Small intestine (tissue), 7 donors: Measurements from ENCODE around the gene ZNF354C. TPM values are rescaled to one million over a fixed set of nuclear protein-coding genes. Genes with fewer than 3 reads are reported as not detected.

ENCODE experiments used
- DNase-seq, 2 donors: peaks; one replicate each; pipeline versions ENCODE4 v3.0.0 to v3.0.0-alpha.2; 2013
- FAIRE-seq: peaks from 2 replicates; lab custom pipeline; 2012; peaks lifted over from hg19 to GRCh38; lab: Jason Lieb, UNC
- H3K27ac ChIP-seq, 3 donors: one replicate each; pipeline ENCODE4 v1.5.1; 2013; ENCODE audit warnings: low read length in 2 of 3, mild to moderate bottlenecking in 2 of 3, control low read depth in 1 of 3, inconsistent platforms in 1 of 3, low read depth in 1 of 3, moderate library complexity in 1 of 3
- H3K27me3 ChIP-seq, 3 donors: one replicate each; pipeline ENCODE4 v1.6.1; 2013; ENCODE audit warnings: low read length in 3 of 3, inconsistent platforms in 1 of 3; ENCODE audit not compliant: control insufficient read depth in 3 of 3, insufficient read depth in 3 of 3
- H3K36me3 ChIP-seq, 3 donors: one replicate each; pipeline ENCODE4 v1.6.1; 2013; ENCODE audit warnings: low read length in 3 of 3, inconsistent platforms in 1 of 3, low read depth in 1 of 3, mild to moderate bottlenecking in 1 of 3, moderate library complexity in 1 of 3; ENCODE audit not compliant: control insufficient read depth in 3 of 3, insufficient read depth in 2 of 3
- H3K4me1 ChIP-seq, 3 donors: one replicate each; pipeline ENCODE4 v1.6.1; 2013; ENCODE audit warnings: low read length in 2 of 3, inconsistent platforms in 1 of 3, low read depth in 1 of 3, mild to moderate bottlenecking in 1 of 3, moderate library complexity in 1 of 3; ENCODE audit not compliant: control insufficient read depth in 3 of 3, insufficient read depth in 2 of 3
- H3K4me3 ChIP-seq, 3 donors: one replicate each; pipeline ENCODE4 v1.5.1; 2013; ENCODE audit warnings: low read length in 3 of 3, control low read depth in 1 of 3, inconsistent platforms in 1 of 3, low read depth in 1 of 3, mild to moderate bottlenecking in 1 of 3, moderate library complexity in 1 of 3
- H3K9me3 ChIP-seq, 2 donors: one replicate each; pipeline ENCODE4 v1.6.1; 2013; ENCODE audit warnings: low read depth in 1 of 2, low read length in 1 of 2; ENCODE audit not compliant: control insufficient read depth in 2 of 2, insufficient read depth in 1 of 2
- WGBS, 3 donors: extraction: QIAGEN DNeasy Blood & Tissue Kit; methylation state at CpG; one replicate each; pipeline ENCODE4 v1.1.7; 2013; 5-methylcytosine and 5-hydroxymethylcytosine counted together
- polyA plus RNA-seq, 4 donors: library from polyadenylated mRNA; stranded (reverse) in 3 of 4; unstranded in 1 of 4; fragments of 200-250 nt in 3 of 4; fragments of 120-200 nt in 1 of 4; gene quantifications; one replicate each; pipeline versions ENCODE4 v1.2.1 to v1.2.3, GENCODE V29; 2013
- donor health status: healthy with polysubstance abuse.
- donor health status: control.
- donor health status: control.
- donor health status: Bipolar disorder and iron deficiency.
- donor health status: healthy.

The ZNF354C gene
- polyA plus RNA-seq, 4 donors = 0.45 to 5.1 (median 0.94) TPM

DNA sequence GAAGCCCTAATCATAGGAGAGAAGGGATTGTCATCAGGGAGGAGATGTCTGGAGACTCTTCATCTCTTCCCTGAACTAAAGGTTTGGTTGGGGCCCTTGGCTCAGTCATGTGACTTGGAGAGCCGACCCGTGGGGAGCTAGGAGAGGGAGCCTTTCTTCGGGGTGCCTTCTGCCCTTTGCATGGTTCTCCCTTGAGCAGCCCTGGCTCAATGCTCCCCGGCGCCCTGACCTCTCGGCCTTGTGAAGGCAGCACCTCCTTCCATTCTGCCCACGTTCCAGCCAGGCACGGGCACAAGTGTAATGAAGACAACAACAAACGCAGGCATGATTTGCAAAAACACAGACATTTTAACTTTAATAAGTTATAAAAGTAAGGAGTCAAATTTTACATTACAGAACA, 50.4 kb downstream of the ZNF354C start:
- WGBS, 3 donors = 82 to 94% (median 87%) methylated on average over 9 of the region's 9 CpGs
- H3K27ac ChIP-seq = no peak overlapping the region

GRCh38 chr5:179111267-179112207, 51.4 kb downstream of the ZNF354C start:
- Histone ChIP-seq H3K4me3 (no peak overlapping the region), H3K4me1 (no peaks in the 10 kb centered on the region), H3K27ac (no peak overlapping the region), H3K36me3 (no peaks in the 10 kb centered on the region), H3K27me3 (no peaks in the 10 kb centered on the region), H3K9me3 (peaks cover 2 to 50% of the 10 kb centered on the region in 2 donors)
- no peak for DNase-seq
- no peak for FAIRE-seq
- WGBS, 3 donors = 83 to 85% (median 84%) methylated on average over 21 of the region's 21 CpGs

More for the DNA sequence above, 50.4 kb downstream of the ZNF354C start:
- FAIRE-seq (no peak), DNase-seq (no peak)
- Histone ChIP-seq H3K27me3 (no peaks in the 10 kb centered on the region), H3K4me3 (no peak overlapping the region), H3K9me3 (peaks cover 2 to 42% of the 10 kb centered on the region in 2 donors), H3K4me1 (no peaks in the 10 kb centered on the region), H3K36me3 (no peaks in the 10 kb centered on the region)

DNA sequence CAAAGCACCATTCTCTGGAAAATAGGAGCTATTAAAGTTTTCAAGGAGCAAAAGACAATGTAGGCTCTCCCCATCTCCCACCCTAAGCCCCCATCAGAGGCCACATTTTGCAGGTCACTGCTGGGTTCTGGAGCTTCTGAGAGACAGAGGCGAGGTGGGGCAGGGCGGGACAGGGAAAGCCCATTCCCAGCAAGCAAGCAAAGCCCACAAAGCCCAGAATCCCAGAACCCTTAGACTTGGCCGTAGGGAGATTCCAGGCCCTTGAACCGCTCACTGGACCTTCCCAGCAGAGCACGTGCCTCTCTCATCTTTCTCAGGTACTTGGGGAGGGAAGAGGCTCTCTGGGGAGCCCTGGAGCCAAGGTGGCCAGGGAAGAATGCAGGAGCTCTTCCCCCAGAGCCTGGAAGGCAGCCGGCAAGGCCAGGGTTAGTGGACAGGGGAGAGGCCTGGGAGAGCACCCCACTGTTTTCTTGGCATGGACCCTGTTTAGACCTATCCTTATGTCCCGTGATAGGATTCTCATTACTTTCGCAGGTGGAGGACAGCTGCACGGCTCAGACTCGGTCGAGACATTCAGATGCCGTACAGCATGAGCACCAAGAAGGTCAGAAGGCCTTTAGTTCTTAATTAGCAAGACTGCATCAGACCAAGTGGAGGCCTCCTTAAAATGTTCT, 52.4 kb downstream of the ZNF354C start:
- DNase-seq (no peak), FAIRE-seq (no peak)
- no peak overlapping the region for H3K27ac ChIP-seq
- H3K4me1 ChIP-seq = no peaks in the 10 kb centered on the region
- no peaks in the 10 kb centered on the region for H3K27me3 ChIP-seq
- WGBS, 3 donors = 89 to 92% (median 89%) methylated on average over 12 of the region's 12 CpGs
- no peaks in the 10 kb centered on the region for H3K36me3 ChIP-seq
- H3K4me3 ChIP-seq = no peak overlapping the region
- H3K9me3 ChIP-seq = peaks cover 2 to 57% of the 10 kb centered on the region in 2 donors

GRCh38 chr5:179113143-179113530, 53.0 kb downstream of the ZNF354C start:
- Histone ChIP-seq H3K27me3 (no peaks in the 10 kb centered on the region), H3K27ac (no peak overlapping the region), H3K9me3 (peaks cover 2 to 58% of the 10 kb centered on the region in 2 donors), H3K4me3 (no peak overlapping the region), H3K36me3 (no peaks in the 10 kb centered on the region), H3K4me1 (no peaks in the 10 kb centered on the region)
- no peak for DNase-seq
- no peak for FAIRE-seq
- WGBS, 3 donors = 90 to 91% (median 91%) methylated on average over 13 of the region's 13 CpGs

DNA sequence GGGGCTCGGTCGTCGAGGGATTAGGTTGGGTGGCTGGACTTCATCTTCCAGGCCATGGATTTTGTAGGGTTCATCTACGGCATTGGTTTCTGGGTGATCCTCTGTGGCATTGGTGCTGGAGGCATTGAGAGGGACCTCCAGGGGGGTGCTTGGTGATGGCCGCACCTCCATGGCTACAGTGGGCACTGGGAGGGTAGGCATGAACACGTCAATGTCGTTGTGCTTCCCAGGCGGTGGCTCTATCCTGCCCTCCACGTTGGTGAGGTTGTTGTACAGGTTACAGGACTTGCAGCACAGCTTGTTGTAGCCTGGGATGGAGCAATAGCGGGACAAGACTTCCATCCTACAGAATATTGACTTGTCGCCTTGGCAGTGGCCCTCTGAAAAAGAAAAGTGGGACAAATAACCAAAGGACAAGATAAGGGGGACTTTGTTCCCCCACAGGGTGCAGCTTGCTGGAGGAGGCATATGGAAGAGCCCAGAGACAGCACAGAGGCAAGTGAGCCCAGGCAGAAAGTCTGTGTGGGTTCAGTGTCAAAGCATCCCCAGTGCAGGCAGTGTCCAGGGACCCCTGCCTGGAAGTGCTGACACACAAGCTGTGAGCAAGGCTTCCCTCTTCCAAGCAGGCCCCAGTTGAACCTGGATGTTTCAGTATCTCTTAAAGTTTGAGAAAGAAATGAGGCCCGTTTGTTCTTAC, 53.9 kb downstream of the ZNF354C start:
- no peak for FAIRE-seq
- DNase-seq = no peak
- H3K27ac ChIP-seq = no peak overlapping the region
- 83 to 89% (median 87%) methylated on average over 12 of the region's 12 CpGs for WGBS, 3 donors
- no peaks in the 10 kb centered on the region for H3K36me3 ChIP-seq
- no peaks in the 10 kb centered on the region for H3K4me1 ChIP-seq
- H3K27me3 ChIP-seq = no peaks in the 10 kb centered on the region
- H3K9me3 ChIP-seq = peaks cover 2 to 58% of the 10 kb centered on the region in 2 donors
- H3K4me3 ChIP-seq = no peak overlapping the region

DNA sequence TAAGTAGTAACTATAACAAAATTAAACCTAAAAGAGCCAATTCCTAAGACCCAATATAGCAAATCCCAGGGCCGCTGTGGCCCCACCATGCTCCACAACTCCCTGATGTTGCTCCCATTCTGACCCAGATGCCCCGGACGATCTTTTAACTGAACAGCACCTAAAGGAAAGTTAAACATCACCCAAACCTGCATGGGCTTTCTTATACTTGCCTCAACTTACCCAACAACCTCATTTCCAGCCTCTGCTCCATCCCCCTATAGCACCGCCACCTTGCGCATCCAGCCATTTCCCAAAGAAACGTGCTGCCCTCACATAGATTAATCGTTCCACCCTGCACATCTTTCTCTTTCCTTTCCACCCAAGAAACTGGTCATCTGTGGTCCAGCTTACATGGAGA, 54.6 kb downstream of the ZNF354C start:
- no peaks in the 10 kb centered on the region for H3K4me1 ChIP-seq
- DNase-seq (no peak), FAIRE-seq (no peak)
- H3K4me3 ChIP-seq = no peak overlapping the region
- no peaks in the 10 kb centered on the region for H3K27me3 ChIP-seq
- peaks cover 4 to 59% of the 10 kb centered on the region in 2 donors for H3K9me3 ChIP-seq
- 93 to 95% (median 93%) methylated on average over 7 of the region's 7 CpGs for WGBS, 3 donors
- no peaks in the 10 kb centered on the region for H3K36me3 ChIP-seq
- H3K27ac ChIP-seq = no peak overlapping the region

DNA sequence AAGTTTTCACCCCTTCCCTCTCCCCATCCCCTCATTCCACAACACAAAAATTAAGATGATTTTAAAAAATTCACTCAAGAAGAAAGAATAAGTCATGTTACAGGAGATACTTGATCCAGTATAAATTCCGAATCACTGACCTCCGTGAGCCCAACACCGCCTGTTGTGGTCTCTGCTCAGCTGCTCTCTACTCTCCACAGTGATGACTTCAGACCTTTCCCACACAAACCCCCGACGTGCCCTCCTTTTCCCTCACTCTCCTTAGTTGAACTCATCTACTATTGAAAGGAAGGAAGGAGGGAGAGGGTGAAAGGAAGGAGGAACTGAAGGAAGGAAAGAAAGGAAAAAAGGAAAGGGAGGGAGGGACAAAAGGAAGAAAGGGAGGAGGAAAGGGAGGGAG, 55.1 kb downstream of the ZNF354C start:
- Histone ChIP-seq H3K36me3 (no peaks in the 10 kb centered on the region), H3K27me3 (no peaks in the 10 kb centered on the region), H3K4me3 (no peak overlapping the region), H3K4me1 (no peaks in the 10 kb centered on the region), H3K9me3 (peaks cover 4 to 60% of the 10 kb centered on the region in 2 donors), H3K27ac (no peak overlapping the region)
- no peak for FAIRE-seq
- WGBS, 3 donors = 88 to 89% (median 88%) methylated on average over 5 of the region's 5 CpGs
- DNase-seq = no peak

DNA sequence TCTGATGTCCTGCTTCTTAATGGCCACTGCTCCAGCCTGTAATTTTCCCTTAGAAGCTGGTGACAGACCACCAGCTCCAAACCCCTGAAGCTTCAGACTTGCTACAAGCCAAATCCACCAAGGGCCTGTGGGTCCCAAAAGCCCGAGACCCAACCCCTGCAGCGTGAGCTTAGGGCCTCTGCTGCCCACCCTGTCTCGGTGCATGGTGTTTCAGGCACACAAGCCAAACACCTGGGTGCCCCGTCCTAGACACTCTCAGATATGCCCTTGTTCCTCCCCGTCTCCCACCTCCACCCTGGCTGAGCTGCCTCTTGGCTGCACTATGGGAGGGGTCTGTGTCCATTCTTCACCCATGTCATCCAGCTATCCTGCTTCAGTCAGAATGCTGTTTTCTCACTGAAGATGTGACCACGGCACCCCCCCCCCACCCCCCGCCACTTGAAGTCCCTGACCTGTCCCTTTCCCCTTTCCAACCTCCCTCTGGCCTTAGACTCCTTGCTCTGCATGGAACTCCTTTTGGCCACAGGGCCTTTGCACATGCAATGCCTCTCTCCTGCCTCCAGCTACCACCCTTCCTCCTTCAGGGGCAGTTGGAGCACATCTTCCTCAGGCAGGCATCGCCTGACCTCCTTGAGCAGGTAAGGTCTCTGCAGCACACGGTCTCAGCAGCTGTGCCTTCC, 55.8 kb downstream of the ZNF354C start:
- no peaks in the 10 kb centered on the region for H3K4me1 ChIP-seq
- no peaks in the 10 kb centered on the region for H3K36me3 ChIP-seq
- WGBS, 3 donors = 85 to 89% (median 88%) methylated on average over 9 of the region's 9 CpGs
- DNase-seq (no peak), FAIRE-seq (no peak)
- peaks cover 4 to 63% of the 10 kb centered on the region in 2 donors for H3K9me3 ChIP-seq
- no peaks in the 10 kb centered on the region for H3K27me3 ChIP-seq
- no peak overlapping the region for H3K27ac ChIP-seq
- no peak overlapping the region for H3K4me3 ChIP-seq
